ENCODE results near the gene LGALS9. TPM values are rescaled to one million over a fixed set of nuclear protein-coding genes. Genes with fewer than 3 reads are reported as not detected.

The LGALS9 gene
- polyA plus RNA-seq, 1 experiment, result 3.0 TPM

DNA sequence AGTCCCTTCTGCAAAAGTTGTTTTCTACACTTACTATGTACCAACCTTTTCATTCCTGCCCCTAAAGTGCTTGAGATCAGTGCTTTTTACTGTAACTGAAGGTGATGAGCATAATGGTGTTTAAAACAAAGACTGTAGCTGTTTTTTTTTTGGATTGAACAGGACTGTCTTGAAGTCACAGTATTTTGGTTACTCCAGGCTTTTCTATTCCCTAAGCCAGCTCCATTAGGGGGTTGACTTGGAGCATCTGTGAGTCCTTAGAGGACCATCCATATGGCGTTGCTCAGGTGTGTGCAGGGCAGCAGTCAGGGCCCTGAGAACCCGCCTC lies 29.0 kb upstream of the LGALS9 start:
- POLR2A ChIA-PET, result no interaction called here
- Histone ChIP-seq H3K27me3 (ENCODE audit: control insufficient read depth, insufficient read depth, low read length) (no peaks in the 10 kb centered on the region), H3K4me3 (ENCODE audit: low read depth, low read length) (no peak overlapping the region), H3K9me3 (ENCODE audit: control insufficient read depth, insufficient read depth, low read length) (no peaks in the 10 kb centered on the region), H3K27ac (ENCODE audit: low read depth, low read length) (no peak overlapping the region)
- TF ChIP-seq, protein P1, sequence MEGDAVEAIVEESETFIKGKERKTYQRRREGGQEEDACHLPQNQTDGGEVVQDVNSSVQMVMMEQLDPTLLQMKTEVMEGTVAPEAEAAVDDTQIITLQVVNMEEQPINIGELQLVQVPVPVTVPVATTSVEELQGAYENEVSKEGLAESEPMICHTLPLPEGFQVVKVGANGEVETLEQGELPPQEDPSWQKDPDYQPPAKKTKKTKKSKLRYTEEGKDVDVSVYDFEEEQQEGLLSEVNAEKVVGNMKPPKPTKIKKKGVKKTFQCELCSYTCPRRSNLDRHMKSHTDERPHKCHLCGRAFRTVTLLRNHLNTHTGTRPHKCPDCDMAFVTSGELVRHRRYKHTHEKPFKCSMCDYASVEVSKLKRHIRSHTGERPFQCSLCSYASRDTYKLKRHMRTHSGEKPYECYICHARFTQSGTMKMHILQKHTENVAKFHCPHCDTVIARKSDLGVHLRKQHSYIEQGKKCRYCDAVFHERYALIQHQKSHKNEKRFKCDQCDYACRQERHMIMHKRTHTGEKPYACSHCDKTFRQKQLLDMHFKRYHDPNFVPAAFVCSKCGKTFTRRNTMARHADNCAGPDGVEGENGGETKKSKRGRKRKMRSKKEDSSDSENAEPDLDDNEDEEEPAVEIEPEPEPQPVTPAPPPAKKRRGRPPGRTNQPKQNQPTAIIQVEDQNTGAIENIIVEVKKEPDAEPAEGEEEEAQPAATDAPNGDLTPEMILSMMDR (IDR thresholded peaks at IDR 0.05; ENCODE audit: low read depth, low read length), result no peak
- CTCF ChIA-PET, result interaction anchor here (0.5 to 7.5 kb wide), 29 partner anchors 9 to 365 kb away, joined by 3 to 94 read pairs (median 5); partner anchors contain the start of genes KSR1 and WSB1
- no peak for DNase-seq (ENCODE audit: low read depth, low spot score)

DNA sequence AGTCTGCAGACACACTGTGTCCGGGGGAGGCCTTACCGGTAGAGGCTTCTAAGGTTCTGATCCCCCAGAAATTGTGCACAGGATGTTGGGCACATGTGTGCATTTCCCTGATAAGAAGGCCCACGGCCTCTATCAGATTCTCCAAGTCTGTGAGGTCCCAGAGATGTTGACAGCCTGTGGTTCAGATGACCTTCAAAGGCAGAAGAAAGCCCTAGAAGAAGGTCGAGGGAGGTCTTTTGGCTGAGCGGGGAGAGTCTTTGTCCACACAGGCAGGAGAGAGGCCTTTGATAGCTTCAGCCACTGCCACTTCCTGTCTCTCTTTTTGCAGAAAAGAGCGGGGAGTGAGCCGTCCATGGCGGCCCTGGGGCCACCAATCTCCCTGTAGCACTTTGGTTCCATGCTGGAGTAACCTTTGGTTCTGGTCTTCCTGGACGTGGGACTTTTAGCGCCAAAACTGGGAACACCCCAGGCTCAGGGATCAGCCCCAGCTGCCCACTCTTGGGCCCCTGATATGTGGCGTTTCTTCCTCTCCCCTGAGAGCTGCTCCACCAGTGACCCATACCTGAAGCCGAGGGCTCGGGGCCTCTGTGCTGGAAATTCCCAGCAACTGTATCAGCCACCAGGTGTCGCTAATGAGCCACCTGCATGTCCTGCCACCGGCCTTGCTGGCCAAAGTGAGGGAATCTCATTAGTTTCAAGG lies 28.1 kb upstream of the LGALS9 start:
- H3K9me3 ChIP-seq (ENCODE audit: control insufficient read depth, insufficient read depth, low read length), result no peaks in the 10 kb centered on the region
- no peak overlapping the region for H3K27ac ChIP-seq (ENCODE audit: low read depth, low read length)
- no peaks in the 10 kb centered on the region for H3K27me3 ChIP-seq (ENCODE audit: control insufficient read depth, insufficient read depth, low read length)
- TF ChIP-seq, protein P1 (IDR thresholded peaks at IDR 0.05; ENCODE audit: low read depth, low read length), result peak; percentile 98
- peak; percentile 32 for DNase-seq (ENCODE audit: low read depth, low spot score)
- ChIA-PET CTCF (interaction anchor here (0.5 to 7.5 kb wide), 49 partner anchors 8 to 756 kb away, joined by 3 to 94 read pairs (median 4); partner anchors contain the start of gene KSR1), POLR2A (no interaction called here)
- no peak overlapping the region for H3K4me3 ChIP-seq (ENCODE audit: low read depth, low read length)

DNA sequence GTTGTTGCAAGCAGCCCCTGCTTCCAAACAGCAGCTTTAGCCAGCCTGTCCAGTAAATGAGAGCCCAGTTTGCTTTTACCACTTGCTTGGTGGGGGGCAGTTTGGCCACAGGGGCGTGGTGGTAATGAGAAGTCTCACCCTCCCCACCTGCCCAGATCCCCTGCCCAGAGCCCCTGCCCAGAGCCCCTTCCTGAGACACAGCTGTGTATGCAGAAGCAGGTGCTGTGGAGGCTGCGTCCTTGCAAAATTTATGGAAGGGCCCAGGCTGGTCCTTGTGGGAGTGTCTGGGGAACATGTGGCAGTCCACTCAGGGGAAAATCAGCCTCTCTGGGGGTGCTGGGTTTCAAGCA lies 27.6 kb upstream of the LGALS9 start:
- ChIA-PET POLR2A (no interaction called here), CTCF (interaction anchor here (0.5 to 7.5 kb wide), 36 partner anchors 8 to 756 kb away, joined by 3 to 94 read pairs (median 4); partner anchors contain the start of gene KSR1)
- Histone ChIP-seq H3K9me3 (ENCODE audit: control insufficient read depth, insufficient read depth, low read length) (no peaks in the 10 kb centered on the region), H3K27me3 (ENCODE audit: control insufficient read depth, insufficient read depth, low read length) (no peaks in the 10 kb centered on the region), H3K27ac (ENCODE audit: low read depth, low read length) (no peak overlapping the region), H3K4me3 (ENCODE audit: low read depth, low read length) (no peak overlapping the region)
- DNase-seq (ENCODE audit: low read depth, low spot score), result no peak
- TF ChIP-seq, protein P1 (IDR thresholded peaks at IDR 0.05; ENCODE audit: low read depth, low read length), result no peak

DNA sequence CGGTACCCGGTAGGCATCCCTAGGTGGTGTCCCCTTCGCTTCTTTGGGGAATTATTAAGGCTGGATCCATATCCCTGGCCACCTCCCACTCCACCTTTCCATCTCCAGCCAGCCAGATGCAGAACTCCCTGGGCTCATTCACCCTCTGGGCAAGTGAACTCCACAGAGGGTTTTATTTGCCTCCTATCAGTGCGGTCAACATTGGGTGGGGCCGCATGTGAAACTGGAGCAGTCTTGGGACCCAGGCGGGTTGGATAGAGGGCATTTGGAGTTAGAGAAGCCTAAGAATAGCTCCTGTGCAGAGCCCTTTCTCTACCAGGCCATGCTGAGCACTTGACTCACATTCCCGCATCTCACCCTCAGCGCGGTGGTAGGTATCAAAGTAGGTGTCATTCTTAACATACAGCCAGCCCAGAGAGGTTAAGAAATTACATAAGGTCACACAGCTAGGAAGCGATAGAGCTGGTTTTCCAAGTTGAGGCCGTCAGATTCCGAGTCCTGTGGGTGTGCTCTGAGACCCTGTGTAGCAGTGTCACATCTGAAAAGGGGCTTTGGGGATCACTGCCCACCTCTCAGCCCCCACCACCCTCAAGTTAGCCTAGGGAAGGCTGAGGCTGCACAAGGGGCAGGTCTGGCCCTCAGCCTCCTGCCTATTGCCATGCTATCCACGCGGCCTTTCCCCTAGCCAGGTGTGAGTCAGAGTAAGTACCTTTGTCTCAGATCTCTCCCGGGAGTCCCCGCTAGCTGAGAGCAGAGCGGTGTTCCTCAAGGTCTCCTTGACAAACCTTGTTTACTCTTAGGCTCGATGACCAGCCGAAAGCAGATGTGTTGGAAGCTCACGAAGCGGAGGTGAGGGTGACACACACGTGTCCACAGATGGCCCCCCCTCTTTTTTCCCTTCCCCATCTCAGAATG lies 26.9 kb upstream of the LGALS9 start:
- TF ChIP-seq, protein P1 (IDR thresholded peaks at IDR 0.05; ENCODE audit: low read depth, low read length), result no peak
- DNase-seq (ENCODE audit: low read depth, low spot score), result no peak
- ChIA-PET CTCF (interaction anchor here (0.5 to 7.5 kb wide), 31 partner anchors 7 to 755 kb away, joined by 3 to 94 read pairs (median 4); partner anchors contain the start of gene KSR1), POLR2A (no interaction called here)
- Histone ChIP-seq H3K27ac (ENCODE audit: low read depth, low read length) (no peak overlapping the region), H3K4me3 (ENCODE audit: low read depth, low read length) (no peak overlapping the region), H3K27me3 (ENCODE audit: control insufficient read depth, insufficient read depth, low read length) (no peaks in the 10 kb centered on the region), H3K9me3 (ENCODE audit: control insufficient read depth, insufficient read depth, low read length) (no peaks in the 10 kb centered on the region)

DNA sequence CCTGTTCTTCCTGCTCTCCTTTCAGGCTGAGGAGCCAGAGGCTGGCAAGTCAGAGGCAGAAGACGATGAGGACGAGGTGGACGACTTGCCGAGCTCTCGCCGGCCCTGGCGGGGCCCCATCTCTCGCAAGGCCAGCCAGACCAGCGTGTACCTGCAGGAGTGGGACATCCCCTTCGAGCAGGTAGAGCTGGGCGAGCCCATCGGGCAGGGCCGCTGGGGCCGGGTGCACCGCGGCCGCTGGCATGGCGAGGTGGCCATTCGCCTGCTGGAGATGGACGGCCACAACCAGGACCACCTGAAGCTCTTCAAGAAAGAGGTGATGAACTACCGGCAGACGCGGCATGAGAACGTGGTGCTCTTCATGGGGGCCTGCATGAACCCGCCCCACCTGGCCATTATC lies 25.6 kb upstream of the LGALS9 start:
- ChIA-PET POLR2A (no interaction called here), CTCF (interaction anchor here (0.5 to 2.1 kb wide), 3 partner anchors 148 to 369 kb away, joined by 3 to 11 read pairs (median 8); no protein-coding TSS in a partner anchor)
- Histone ChIP-seq H3K27me3 (ENCODE audit: control insufficient read depth, insufficient read depth, low read length) (no peaks in the 10 kb centered on the region), H3K9me3 (ENCODE audit: control insufficient read depth, insufficient read depth, low read length) (no peaks in the 10 kb centered on the region), H3K27ac (ENCODE audit: low read depth, low read length) (no peak overlapping the region), H3K4me3 (ENCODE audit: low read depth, low read length) (no peak overlapping the region)
- TF ChIP-seq, protein P1 (IDR thresholded peaks at IDR 0.05; ENCODE audit: low read depth, low read length), result no peak
- DNase-seq (ENCODE audit: low read depth, low spot score), result no peak
